ENCODE results near the gene DAZAP2. TPM values are rescaled to one million over a fixed set of nuclear protein-coding genes. Genes with fewer than 3 reads are reported as not detected.
"Not testable (repeated sequence)": the region's sequence is repeated elsewhere in the genome, so short reads cannot be mapped to it uniquely, and the experiment has no call there.

The DAZAP2 gene
- total RNA-seq, 1 experiment from 2014 or later: 329 TPM

- no peak for DNase-seq (ENCODE audit: extremely low read depth, low read depth)
Measured at GRCh38 chr12:51245476-51246253, 7.0 kb downstream of the DAZAP2 start.

DNA sequence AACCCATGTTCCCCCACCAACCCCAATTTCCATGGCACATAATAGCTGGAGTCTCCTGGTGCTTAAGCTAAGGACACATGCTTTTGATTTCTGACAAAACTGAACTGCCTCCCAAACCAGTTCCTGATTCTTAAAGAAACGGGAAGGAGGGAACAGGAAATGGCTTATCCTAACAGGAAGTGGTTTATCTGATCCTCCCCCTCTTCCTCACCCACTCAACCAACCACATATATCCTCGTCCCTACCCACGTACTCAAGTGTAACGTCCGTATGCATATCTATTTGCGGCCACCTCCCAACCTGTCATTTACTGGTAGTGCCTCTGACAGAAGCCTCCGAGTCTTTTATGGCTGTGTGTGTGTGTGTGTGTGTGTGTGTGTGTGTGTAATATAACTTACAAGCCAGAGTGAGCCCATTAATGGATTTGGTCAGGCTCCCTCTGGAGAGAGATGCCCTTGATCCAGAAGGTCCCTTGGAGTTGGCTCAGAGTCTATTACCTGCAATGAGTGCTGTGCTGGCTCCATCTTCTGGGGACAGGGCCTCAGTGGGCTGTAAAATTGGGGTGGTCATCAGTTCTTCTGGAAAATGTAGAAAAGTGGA lies 7.7 kb downstream of the DAZAP2 start:
- DNase-seq (ENCODE audit: extremely low read depth, low read depth): no peak

DNA sequence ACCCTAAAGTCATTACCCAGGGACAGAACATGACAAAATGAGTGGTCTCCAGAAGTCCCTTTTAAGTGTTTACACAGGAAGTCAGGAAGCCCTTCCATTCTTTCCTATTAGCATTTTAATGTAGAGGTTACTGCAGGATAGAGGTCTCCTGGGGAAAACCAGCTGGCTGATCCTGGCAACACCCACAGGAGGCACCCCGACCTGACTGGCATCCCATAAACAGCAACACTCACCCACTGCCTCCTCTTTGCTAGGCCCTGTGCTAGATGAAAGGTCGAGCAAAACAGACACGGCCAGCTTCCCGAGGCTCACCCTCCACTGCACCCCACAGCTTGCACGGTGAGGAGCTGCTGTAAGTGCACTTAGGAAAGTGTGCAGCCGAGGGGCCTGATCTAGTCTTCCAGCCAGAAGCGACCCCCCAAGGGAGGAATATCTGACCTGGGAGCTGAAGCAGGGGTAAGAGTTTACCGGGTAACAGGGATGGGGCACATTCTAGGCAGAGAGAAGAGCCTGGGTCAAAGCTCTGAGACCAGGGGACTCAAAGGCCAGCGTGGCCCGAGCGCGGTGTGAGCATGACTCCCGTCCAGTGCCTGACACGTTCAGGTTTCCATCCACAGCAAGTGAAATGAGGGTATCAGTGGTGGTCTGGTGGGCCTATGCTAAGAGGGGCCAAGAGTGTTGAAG lies 9.0 kb downstream of the DAZAP2 start:
- DNase-seq (ENCODE audit: extremely low read depth, low read depth): no peak

GRCh38 chr12:51253276-51253675 lies 14.7 kb downstream of the DAZAP2 start:
- no peak for DNase-seq (ENCODE audit: extremely low read depth, low read depth)

DNA sequence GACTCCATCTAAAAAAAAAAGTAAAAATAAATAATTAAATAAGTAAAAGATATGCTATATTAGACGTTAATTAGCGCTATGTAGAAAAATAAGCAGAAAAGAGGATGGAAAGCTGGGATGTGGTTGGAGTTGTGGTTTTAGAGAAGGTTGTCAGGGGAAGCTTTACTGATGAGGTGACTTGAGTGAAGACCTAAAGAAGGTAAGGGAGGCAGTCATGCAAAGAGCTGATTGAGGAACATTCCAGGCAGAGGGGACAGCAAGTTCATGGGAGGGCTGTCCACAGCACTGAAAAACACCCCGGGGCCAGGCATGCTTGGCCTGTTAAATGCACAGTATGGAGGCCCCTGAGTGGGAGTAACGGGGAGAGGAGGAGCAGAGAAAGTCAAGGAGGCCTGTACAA lies 15.9 kb downstream of the DAZAP2 start:
- no peak for DNase-seq (ENCODE audit: extremely low read depth, low read depth)

DNA sequence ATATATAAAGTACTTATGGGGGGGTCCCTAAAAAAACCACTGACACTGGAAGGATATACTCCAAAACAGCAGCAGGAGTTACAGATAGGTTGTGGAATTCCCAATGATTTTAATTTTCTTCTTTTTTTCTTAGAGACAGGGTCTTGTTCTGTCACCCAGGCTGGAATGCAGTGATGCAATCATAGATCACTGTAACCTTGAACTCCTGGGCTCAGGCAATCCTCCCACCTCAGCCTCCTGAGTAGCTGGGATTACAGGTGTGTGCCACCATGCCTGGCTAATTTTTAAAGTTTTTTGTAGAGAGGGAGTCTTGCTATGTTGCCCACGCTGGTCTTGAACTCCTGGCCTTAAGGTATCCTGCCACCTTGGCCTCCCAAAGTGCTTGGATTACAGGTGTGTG lies 21.0 kb downstream of the DAZAP2 start:
- DNase-seq (ENCODE audit: extremely low read depth, low read depth): not testable (repeated sequence)

GRCh38 chr12:51262758-51263177 lies 24.1 kb downstream of the DAZAP2 start:
- DNase-seq (ENCODE audit: extremely low read depth, low read depth): peak; percentile 68

GRCh38 chr12:51263341-51263740 lies 24.7 kb downstream of the DAZAP2 start:
- no peak for DNase-seq (ENCODE audit: extremely low read depth, low read depth)

DNA sequence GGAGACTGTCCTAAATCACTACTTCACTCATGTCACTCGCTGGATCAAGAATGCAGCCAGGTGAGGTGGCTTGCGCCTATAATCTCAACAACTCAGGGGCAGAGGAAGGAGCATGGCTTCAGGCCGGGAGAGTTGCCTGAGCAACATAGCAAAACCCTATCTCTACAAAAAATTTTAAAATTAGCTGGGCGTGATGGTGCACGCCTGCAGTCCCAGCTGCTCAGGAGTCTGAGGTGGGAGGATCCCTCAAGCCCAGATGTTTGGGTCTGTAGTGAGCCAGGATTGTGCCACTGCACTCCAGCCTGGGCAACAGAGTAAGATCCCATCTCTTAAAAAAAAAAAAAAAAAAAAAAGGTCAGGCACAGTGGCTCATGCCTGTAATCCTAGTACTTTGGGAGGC lies 25.7 kb downstream of the DAZAP2 start:
- no peak for DNase-seq (ENCODE audit: extremely low read depth, low read depth)

- no peak for DNase-seq (ENCODE audit: extremely low read depth, low read depth)
Measured at GRCh38 chr12:51265024-51265423, 26.4 kb downstream of the DAZAP2 start.

- DNase-seq (ENCODE audit: extremely low read depth, low read depth): peak; percentile 44
Measured at GRCh38 chr12:51269174-51270066, 30.8 kb downstream of the DAZAP2 start.

DNA sequence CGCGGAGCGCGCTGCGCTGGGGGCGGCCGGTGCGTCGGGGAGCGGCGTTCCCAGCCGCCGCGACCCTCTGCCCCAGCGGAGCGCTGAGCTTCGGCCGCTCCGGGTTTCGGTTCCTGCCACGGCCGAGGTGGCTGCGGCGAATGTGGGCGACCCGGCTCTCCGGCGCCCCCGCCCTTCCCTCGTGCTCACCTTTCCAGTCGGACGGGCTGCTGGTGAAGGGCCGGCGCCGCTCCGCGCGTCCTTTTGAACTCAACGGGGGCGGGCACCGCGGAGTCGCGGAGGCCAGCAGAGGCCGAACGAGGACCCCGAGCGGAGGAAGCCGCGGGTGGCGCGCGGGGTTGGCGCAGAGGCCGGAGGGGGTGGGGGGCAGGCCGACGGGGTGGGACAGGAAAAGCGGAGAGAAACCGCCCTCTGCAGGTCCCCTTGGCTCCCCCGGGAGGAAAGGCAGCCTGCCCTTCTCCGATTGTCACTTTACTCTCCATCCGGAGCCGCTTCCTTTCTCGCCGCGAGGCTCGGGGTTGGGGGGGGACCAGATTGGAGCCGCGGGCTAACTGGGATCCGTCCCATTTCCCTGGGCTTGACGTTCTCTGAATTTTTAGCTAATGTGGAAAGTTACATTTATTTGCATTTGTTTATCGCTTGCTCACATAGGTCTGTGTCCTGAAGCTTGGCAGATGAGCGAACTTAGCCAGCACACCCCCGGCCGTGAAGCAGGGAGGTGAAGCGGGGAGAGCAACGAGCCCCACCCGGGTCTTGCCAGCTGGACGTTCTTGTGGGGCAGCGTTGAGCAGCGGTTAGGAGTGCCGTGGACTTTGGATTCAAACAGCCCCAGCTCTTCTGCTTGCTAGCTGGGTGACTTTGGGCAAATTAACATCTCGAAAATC lies 31.7 kb downstream of the DAZAP2 start, which contains the start of gene SMAGP:
Gene SMAGP (minus strand): TSS at position 349 of the 884 bp plus-strand sequence. CDS start 1,137 bp downstream, outside the sequence.
- DNase-seq (ENCODE audit: extremely low read depth, low read depth): no peak

GRCh38 chr12:51270951-51271518 lies 32.4 kb downstream of the DAZAP2 start:
- no peak for DNase-seq (ENCODE audit: extremely low read depth, low read depth)

- DNase-seq (ENCODE audit: extremely low read depth, low read depth): not testable (repeated sequence)
Measured at GRCh38 chr12:51272810-51273209, 34.2 kb downstream of the DAZAP2 start.

DNA sequence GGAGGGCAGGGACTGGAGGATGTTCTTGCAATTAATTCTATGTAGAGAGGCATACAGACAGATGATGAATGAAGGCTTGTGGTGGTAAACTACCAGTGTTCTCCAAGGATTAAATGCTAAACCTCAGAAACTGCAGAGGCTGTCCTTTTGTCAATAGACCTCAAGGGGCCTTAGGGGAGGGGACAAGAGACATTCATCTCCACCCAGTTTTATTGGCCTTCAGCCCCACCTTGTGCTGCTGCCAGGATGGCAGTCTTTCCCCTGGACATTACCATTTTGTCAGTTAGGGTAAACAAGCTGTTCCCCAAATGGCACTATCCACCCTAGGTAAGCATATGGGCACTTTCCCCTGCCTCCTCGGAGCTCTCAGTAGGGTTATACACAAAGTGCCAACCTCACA lies 36.5 kb downstream of the DAZAP2 start:
- no peak for DNase-seq (ENCODE audit: extremely low read depth, low read depth)

- DNase-seq (ENCODE audit: extremely low read depth, low read depth): no peak
Measured at GRCh38 chr12:51281202-51281924, 42.7 kb downstream of the DAZAP2 start.

DNA sequence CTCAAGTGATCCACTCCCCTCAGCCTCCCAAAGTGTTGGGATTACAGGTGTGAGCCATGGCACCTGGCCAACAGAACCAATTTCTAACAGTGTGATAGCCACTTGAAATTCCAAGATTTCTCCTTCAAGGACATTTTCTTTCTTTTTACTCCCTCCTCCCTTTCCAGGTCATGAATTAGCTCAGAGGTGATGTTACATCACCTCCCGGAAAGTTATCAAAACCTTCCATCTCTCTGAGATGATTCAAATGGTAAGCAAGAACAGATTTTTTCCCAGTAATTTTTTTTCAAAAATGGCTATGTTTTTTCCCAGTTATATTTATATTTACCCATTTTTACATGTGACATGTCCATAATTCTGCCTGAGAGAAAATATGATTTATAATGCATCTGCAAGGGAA lies 47.2 kb downstream of the DAZAP2 start:
- no peak for DNase-seq (ENCODE audit: extremely low read depth, low read depth)

All from NCI-H460 (cell line).